Heart left ventricle (tissue), 16 donors: ENCODE results near the gene TMEM51. TPM values are rescaled to one million over a fixed set of nuclear protein-coding genes. Genes with fewer than 3 reads are reported as not detected.

Experiments used
- ATAC-seq, 4 donors: fragments of 200-7000 bp; cut with Tn5 transposase; one replicate each; pipeline ENCODE4 v1.9.1; 2020 to 2022; ENCODE audit warnings: moderate library complexity in 4 of 4, mild to moderate bottlenecking in 3 of 4, moderate number of reproducible peaks in 1 of 4
- DNase-seq, 5 donors: peaks; one replicate each; pipeline ENCODE4 v3.0.0-alpha.2; 2020
- H3K27ac ChIP-seq, 12 donors: fragments of 200-600 bp; sonication (generic) in 4 of 12; one replicate each; pipeline versions ENCODE4 v1.5.0 to v1.8.0; 2016 to 2022; ENCODE audit warnings: mild to moderate bottlenecking in 2 of 12
- H3K27me3 ChIP-seq, 9 donors: fragments of 200-600 bp; sonication (generic) in 2 of 9; one replicate each; pipeline versions ENCODE4 v1.5.1 to v1.8.0; 2016 to 2022; ENCODE audit warnings: mild to moderate bottlenecking in 3 of 9
- H3K36me3 ChIP-seq, 9 donors: fragments of 200-600 bp; sonication (generic) in 2 of 9; one replicate each; pipeline versions ENCODE4 v1.5.0 to v1.8.0; 2018 to 2022; ENCODE audit warnings: mild to moderate bottlenecking in 2 of 9
- H3K4me1 ChIP-seq, 12 donors: fragments of 200-600 bp; sonication (generic) in 4 of 12; one replicate each; pipeline versions ENCODE4 v1.5.0 to v1.8.0; 2016 to 2022; ENCODE audit warnings: mild to moderate bottlenecking in 3 of 12
- H3K4me3 ChIP-seq, 12 donors: fragments of 200-600 bp; sonication (generic) in 4 of 12; one replicate each; pipeline versions ENCODE4 v1.5.0 to v1.8.0; 2017 to 2022; ENCODE audit warnings: mild to moderate bottlenecking in 9 of 12, moderate library complexity in 4 of 12
- H3K9me3 ChIP-seq, 12 donors: fragments of 200-600 bp; sonication (generic) in 4 of 12; one replicate each; pipeline versions ENCODE4 v1.5.0 to v1.8.0; 2016 to 2022; ENCODE audit warnings: mild to moderate bottlenecking in 1 of 12
- POLR2A ChIP-seq, 2 donors: fragments of 450-650 bp; IDR thresholded peaks; one replicate each; pipeline ENCODE4 v1.6.1; 2017; ENCODE audit warnings: antibody characterized with exemption in 2 of 2, mild to moderate bottlenecking in 2 of 2, moderate library complexity in 2 of 2
- WGBS, 4 donors: extraction: QIAGEN DNeasy Blood & Tissue Kit in 2 of 4; methylation state at CpG; one replicate each; pipeline versions ENCODE4 v1.1.5 to v1.1.7; 2013 to 2018; 5-methylcytosine and 5-hydroxymethylcytosine counted together
- intact Hi-C, 10 donors: fragments of 100-400 bp; cut with DNase I; formaldehyde crosslinking; loops; one replicate each; pipeline versions ENCODE4 v1.11.1 to v1.14.2; 2022
- polyA plus RNA-seq, 2 donors: library from polyadenylated mRNA; stranded (reverse); fragments of 200-250 nt; gene quantifications; one replicate each; pipeline ENCODE4 v1.2.3, GENCODE V29; 2013
- total RNA-seq, 9 donors: library from RNA; depleted of rRNA in 2 of 9; stranded (reverse); fragments of >200 nt in 2 of 9; fragmentation: NEBNext Ultra II Directional in 3 of 9; extraction: Animal tissue kit (Norgen Biotek cat#: 25700) in 3 of 9; gene quantifications; one replicate each; pipeline versions ENCODE4 v1.1.0 to v1.2.4, GENCODE V29; 2016 to 2023
- TF ChIP-seq, protein P1 (sequence below), 12 donors: fragments of 200-600 bp; sonication (generic) in 4 of 12; IDR thresholded peaks; one replicate each; pipeline versions ENCODE4 v1.5.0 to v1.8.0; 2018 to 2022; ENCODE audit warnings: antibody characterized with exemption in 12 of 12, mild to moderate bottlenecking in 5 of 12
- donor health status: ischemic (EF 13 %, LVEDD 7.1; RV severe dilation, severe dysfunction).
- donor health status: healthy with polysubstance abuse.
- donor health status: DM: no; HTN: yes; CAD: no.
- donor health status: DM: no; HTN: no; CAD: no.
- donor health status: ischemic (EF 25% LVEDD 6.9; RV normal size, moderate dysfunction).
- donor health status: ischemic (EF 25% LVEDD 5.7; RV mildly dilated, moderate dysfunction).
- donor health status: healthy.
- donor health status: DM: yes; HTN: yes; CAD: no.
- donor health status: ischemic (EF 35%, LVEDD 5.7; RV mildly dilated, moderate dysfunction).
- donor health status: nonischemic (EF 11% LVEDD 7.7; RV severe dilation, severe dysfunction).
- donor health status: DM: yes; HTN: yes; CAD: no.
- donor health status: PGD.
- donor health status: ischemic (EF 29% LVEDD 5.4; RV normal size, mild dysfunction).
- donor health status: nonischemic (EF 23%, LVEDD 6.1; RV moderate dilation, normal function).

The TMEM51 gene
- total and polyA plus RNA-seq, 11 donors, result 2.0 to 9.5 (median 3.8) TPM

DNA sequence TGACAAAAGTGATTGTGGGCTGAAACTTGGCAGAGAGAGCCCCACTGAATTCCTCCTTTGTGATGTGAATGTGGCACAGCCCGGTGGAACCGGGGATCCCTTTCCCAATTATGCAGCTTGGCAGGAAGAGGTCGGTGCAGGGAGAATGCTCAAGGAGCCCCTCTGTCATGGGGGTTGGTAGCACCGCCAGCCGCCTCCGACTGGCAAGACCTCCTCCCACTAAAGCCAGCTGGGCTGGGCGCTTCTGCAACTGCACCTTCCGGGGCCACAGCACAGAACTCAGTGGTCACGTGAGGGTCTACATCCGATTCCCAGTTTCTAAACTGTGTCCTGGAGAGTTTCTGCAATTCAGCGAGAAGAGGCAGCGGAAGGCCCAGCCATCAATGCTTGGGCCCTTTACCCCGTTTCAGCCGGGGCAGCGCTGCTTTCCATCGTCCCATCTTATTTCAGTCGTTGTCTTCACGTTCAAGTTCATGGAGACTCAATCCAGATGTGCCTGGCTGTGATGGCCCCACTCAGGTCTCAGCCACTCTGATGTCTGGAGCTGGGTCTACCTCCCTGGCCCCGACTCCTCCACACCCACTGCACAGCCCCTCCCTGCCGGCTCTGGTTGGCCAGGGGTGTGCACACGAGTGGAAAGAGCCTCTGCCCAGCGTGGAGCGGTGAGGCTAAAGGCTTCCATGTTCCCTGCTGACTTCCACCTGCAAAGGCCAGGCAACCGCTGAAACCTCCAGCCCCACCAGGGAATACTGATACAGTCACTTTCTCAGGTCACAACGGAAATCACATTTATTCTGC, 53.7 kb downstream of the TMEM51 start:
- 66 to 79% (median 69%) methylated on average over 25 of the region's 25 CpGs for WGBS, 4 donors
- H3K4me3 ChIP-seq, result no peak overlapping the region
- no peaks in the 10 kb centered on the region for H3K27me3 ChIP-seq
- peaks cover 0 to 18% (median 2%) of the 10 kb centered on the region in 12 donors for H3K4me1 ChIP-seq
- intact Hi-C loops, result no loop called here
- TF ChIP-seq, protein P1, sequence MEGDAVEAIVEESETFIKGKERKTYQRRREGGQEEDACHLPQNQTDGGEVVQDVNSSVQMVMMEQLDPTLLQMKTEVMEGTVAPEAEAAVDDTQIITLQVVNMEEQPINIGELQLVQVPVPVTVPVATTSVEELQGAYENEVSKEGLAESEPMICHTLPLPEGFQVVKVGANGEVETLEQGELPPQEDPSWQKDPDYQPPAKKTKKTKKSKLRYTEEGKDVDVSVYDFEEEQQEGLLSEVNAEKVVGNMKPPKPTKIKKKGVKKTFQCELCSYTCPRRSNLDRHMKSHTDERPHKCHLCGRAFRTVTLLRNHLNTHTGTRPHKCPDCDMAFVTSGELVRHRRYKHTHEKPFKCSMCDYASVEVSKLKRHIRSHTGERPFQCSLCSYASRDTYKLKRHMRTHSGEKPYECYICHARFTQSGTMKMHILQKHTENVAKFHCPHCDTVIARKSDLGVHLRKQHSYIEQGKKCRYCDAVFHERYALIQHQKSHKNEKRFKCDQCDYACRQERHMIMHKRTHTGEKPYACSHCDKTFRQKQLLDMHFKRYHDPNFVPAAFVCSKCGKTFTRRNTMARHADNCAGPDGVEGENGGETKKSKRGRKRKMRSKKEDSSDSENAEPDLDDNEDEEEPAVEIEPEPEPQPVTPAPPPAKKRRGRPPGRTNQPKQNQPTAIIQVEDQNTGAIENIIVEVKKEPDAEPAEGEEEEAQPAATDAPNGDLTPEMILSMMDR (IDR thresholded peaks at IDR 0.05), result no peak
- no peak for TF ChIP-seq POLR2A (IDR thresholded peaks at IDR 0.05)
- H3K27ac ChIP-seq, result peak overlapping the region in 1 of 12 donors; percentile 30
- H3K36me3 ChIP-seq, result no peaks in the 10 kb centered on the region
- H3K9me3 ChIP-seq, result no peaks in the 10 kb centered on the region
- ATAC-seq (peak in 1 of 4 donors; percentile 18), DNase-seq (no peak)

GRCh38 chr1:15207829-15208429, 54.4 kb downstream of the TMEM51 start:
- ATAC-seq (peak in 1 of 4 donors; percentile 23), DNase-seq (no peak)
- intact Hi-C loops, result no loop called here
- TF ChIP-seq, protein P1 (IDR thresholded peaks at IDR 0.05), result no peak
- TF ChIP-seq POLR2A (IDR thresholded peaks at IDR 0.05), result no peak
- no peaks in the 10 kb centered on the region for H3K27me3 ChIP-seq
- no peak overlapping the region for H3K27ac ChIP-seq
- H3K36me3 ChIP-seq, result no peaks in the 10 kb centered on the region
- no peak overlapping the region for H3K4me3 ChIP-seq
- H3K4me1 ChIP-seq, result peaks cover 0 to 25% (median 8%) of the 10 kb centered on the region in 12 donors
- WGBS, 4 donors, result 75 to 78% (median 77%) methylated on average over 6 of the region's 6 CpGs
- H3K9me3 ChIP-seq, result no peaks in the 10 kb centered on the region

DNA sequence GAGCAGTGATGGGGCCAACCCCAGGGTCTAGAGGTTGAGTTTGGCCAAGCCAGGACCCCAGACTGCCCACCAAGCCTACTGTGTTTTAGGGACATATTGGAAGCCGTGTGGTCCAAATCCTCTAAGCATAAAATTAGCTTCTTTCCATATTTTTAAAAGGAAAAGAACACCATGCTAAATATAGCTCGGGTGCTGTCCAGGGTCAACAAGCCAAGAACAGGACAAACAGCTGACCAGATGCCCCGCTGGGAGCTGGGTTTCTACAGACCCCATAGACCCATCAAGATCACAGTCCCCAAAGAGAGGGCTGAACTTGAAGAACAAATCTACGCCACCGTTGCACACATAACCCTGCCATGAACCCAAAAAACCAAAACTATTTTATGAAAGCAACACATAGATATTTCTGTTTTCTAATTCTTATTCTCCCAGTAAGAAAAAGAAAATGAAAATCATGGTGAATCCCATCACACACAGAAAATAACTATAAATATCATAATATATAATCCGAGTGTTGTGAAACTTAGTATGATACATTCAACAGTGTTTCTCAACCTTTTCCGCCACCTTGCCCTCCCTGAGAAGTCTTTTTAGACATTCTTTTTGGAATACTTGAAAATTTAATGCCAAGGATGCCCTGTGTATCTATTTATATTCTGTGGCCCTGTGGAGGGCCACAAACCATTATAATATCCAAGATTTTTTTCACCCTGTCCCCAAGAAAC, 57.3 kb downstream of the TMEM51 start:
- intact Hi-C loops, result loop anchor here in 1 of 10 donors (5.0 kb wide), 1 partner anchor 54 kb away; no protein-coding TSS in a partner anchor
- peak overlapping the region in 5 of 12 donors; percentile 30 to 54 (median 39) for H3K27ac ChIP-seq
- no peaks in the 10 kb centered on the region for H3K27me3 ChIP-seq
- TF ChIP-seq POLR2A (IDR thresholded peaks at IDR 0.05), result no peak
- TF ChIP-seq, protein P1 (IDR thresholded peaks at IDR 0.05), result no peak
- H3K4me1 ChIP-seq, result peaks cover 0 to 45% (median 11%) of the 10 kb centered on the region in 12 donors
- WGBS, 4 donors, result 79 to 86% (median 84%) methylated on average over 7 of the region's 7 CpGs
- no peaks in the 10 kb centered on the region for H3K36me3 ChIP-seq
- no peak overlapping the region for H3K4me3 ChIP-seq
- H3K9me3 ChIP-seq, result no peaks in the 10 kb centered on the region
- DNase-seq (peak in 1 of 5 donors; percentile 43), ATAC-seq (peak in 2 of 4 donors; percentile 21 to 48)
